Parathyroid adenoma (tissue), 2 donors: ENCODE measurements around the gene BCAS4.

Experiments
- H2AFZ ChIP-seq: fragments of 300-600 bp; sonication (generic); one replicate; pipeline ENCODE4 v1.7.0; 2017; ENCODE audit warnings: antibody characterized with exemption, mild to moderate bottlenecking
- H3K27ac ChIP-seq: fragments of 300-600 bp; sonication (generic); one replicate; pipeline ENCODE4 v1.7.0; 2017
- H3K27me3 ChIP-seq: fragments of 300-600 bp; sonication (generic); one replicate; pipeline ENCODE4 v1.7.0; 2017; ENCODE audit warnings: low read length; ENCODE audit not compliant: control insufficient read depth, insufficient read depth
- H3K36me3 ChIP-seq: fragments of 300-600 bp; sonication (generic); one replicate; pipeline ENCODE4 v1.7.0; 2017; ENCODE audit warnings: low read length; ENCODE audit not compliant: control insufficient read depth, insufficient read depth
- H3K4me1 ChIP-seq: fragments of 300-600 bp; sonication (generic); one replicate; pipeline ENCODE4 v1.7.0; 2017; ENCODE audit warnings: control low read depth
- H3K4me2 ChIP-seq: fragments of 300-600 bp; sonication (generic); one replicate; pipeline ENCODE4 v1.7.0; 2017; ENCODE audit warnings: low read length
- H3K4me3 ChIP-seq: fragments of 300-600 bp; sonication (generic); one replicate; pipeline ENCODE4 v1.7.0; 2017; ENCODE audit warnings: low read depth, low read length
- H3K79me2 ChIP-seq: fragments of 300-600 bp; sonication (generic); one replicate; pipeline ENCODE4 v1.7.0; 2017; ENCODE audit warnings: control low read depth
- H3K9ac ChIP-seq: fragments of 300-600 bp; sonication (generic); one replicate; pipeline ENCODE4 v1.7.0; 2017; ENCODE audit warnings: mild to moderate bottlenecking
- H3K9me3 ChIP-seq: fragments of 300-600 bp; sonication (generic); one replicate; pipeline ENCODE4 v1.7.0; 2017; ENCODE audit warnings: low read length; ENCODE audit not compliant: control insufficient read depth
- CTCF ChIP-seq: fragments of 300-600 bp; sonication (generic); IDR thresholded peaks from one replicate; pipeline ENCODE4 v1.7.0; 2017; ENCODE audit warnings: antibody characterized with exemption, mild to moderate bottlenecking
- donor health status: primary hyperparathyroidism.

BCAS4 gene

GRCh38 chr20:50911716-50912115 lies 116.9 kb downstream of the BCAS4 start:
- H3K4me2 ChIP-seq: no peak overlapping the region
- H3K9me3 ChIP-seq: no peaks in the 10 kb centered on the region
- no peak overlapping the region for H3K4me3 ChIP-seq
- peaks cover 69% of the 10 kb centered on the region for H3K79me2 ChIP-seq
- H3K4me1 ChIP-seq: peaks cover 15% of the 10 kb centered on the region
- H3K27ac ChIP-seq: no peak overlapping the region
- H3K36me3 ChIP-seq: no peaks in the 10 kb centered on the region
- no peak overlapping the region for H2AFZ ChIP-seq
- H3K9ac ChIP-seq: no peak overlapping the region
- H3K27me3 ChIP-seq: no peaks in the 10 kb centered on the region
- TF ChIP-seq CTCF: no peak

GRCh38 chr20:50913690-50914375 lies 119.0 kb downstream of the BCAS4 start:
- Histone ChIP-seq H3K79me2 (peaks cover 51% of the 10 kb centered on the region), H3K4me1 (peaks cover 29% of the 10 kb centered on the region), H3K4me3 (no peak overlapping the region), H3K9ac (no peak overlapping the region), H3K4me2 (no peak overlapping the region), H3K36me3 (no peaks in the 10 kb centered on the region), H3K9me3 (no peaks in the 10 kb centered on the region), H2AFZ (no peak overlapping the region), H3K27me3 (no peaks in the 10 kb centered on the region), H3K27ac (no peak overlapping the region)
- no peak for TF ChIP-seq CTCF

DNA sequence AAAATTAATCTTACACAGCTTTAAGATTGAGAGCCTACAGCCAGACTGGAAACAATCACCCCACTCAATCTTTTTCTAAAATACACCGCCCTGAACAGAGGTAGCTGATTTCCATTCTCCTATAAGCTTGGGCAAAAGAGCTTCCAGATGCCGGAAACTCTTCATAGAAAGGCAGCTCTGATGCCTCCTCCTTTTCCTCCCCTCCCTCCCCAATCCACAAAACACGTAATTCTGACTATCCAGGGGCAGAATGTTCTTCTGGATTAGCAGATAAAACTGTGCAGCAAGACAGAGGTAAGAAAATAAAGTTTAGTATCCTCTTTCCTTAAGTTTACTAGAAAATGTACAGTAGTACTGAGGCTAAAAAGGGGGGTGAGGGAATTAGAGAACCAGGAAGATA lies 120.6 kb downstream of the BCAS4 start:
- Histone ChIP-seq H3K27ac (no peak overlapping the region), H3K79me2 (peaks cover 43% of the 10 kb centered on the region), H3K9ac (no peak overlapping the region), H3K27me3 (no peaks in the 10 kb centered on the region), H3K4me1 (peaks cover 29% of the 10 kb centered on the region), H3K4me2 (no peak overlapping the region), H3K4me3 (no peak overlapping the region), H3K36me3 (no peaks in the 10 kb centered on the region), H3K9me3 (no peaks in the 10 kb centered on the region), H2AFZ (no peak overlapping the region)
- no peak for TF ChIP-seq CTCF

GRCh38 chr20:50916257-50916656 lies 121.4 kb downstream of the BCAS4 start:
- Histone ChIP-seq H3K79me2 (peaks cover 41% of the 10 kb centered on the region), H3K4me3 (no peak overlapping the region), H3K27me3 (no peaks in the 10 kb centered on the region), H3K9ac (no peak overlapping the region), H3K27ac (no peak overlapping the region), H3K4me2 (no peak overlapping the region), H3K4me1 (peaks cover 26% of the 10 kb centered on the region), H3K36me3 (no peaks in the 10 kb centered on the region), H2AFZ (no peak overlapping the region), H3K9me3 (no peaks in the 10 kb centered on the region)
- no peak for TF ChIP-seq CTCF

- H3K4me3 ChIP-seq: no peak overlapping the region
- H3K27me3 ChIP-seq: no peaks in the 10 kb centered on the region
- H3K36me3 ChIP-seq: no peaks in the 10 kb centered on the region
- no peak overlapping the region for H3K4me2 ChIP-seq
- no peak overlapping the region for H2AFZ ChIP-seq
- no peaks in the 10 kb centered on the region for H3K9me3 ChIP-seq
- no peak overlapping the region for H3K9ac ChIP-seq
- H3K79me2 ChIP-seq: peaks cover 37% of the 10 kb centered on the region
- peak overlapping the region; percentile 22 for H3K27ac ChIP-seq
- no peak for TF ChIP-seq CTCF
- H3K4me1 ChIP-seq: peaks cover 31% of the 10 kb centered on the region
Measured at GRCh38 chr20:50916934-50917333, 122.1 kb downstream of the BCAS4 start.
